Endodermal cell (in vitro differentiated cells): ENCODE results near the gene ITGA2B. TPM values are rescaled to one million over a fixed set of nuclear protein-coding genes. Genes with fewer than 3 reads are reported as not detected.

Source experiments
- DNase-seq: peaks from one replicate; pipeline ENCODE4 v3.0.0-alpha.2; 2017
- H3K27ac ChIP-seq: 2 replicates; pipeline ENCODE4 v1.5.1; 2013; ENCODE audit warnings: mild to moderate bottlenecking, low read depth, low read length, moderate library complexity
- H3K27me3 ChIP-seq: 2 replicates; pipeline ENCODE4 v1.6.1; 2013; ENCODE audit warnings: mild to moderate bottlenecking, low read length, moderate library complexity; ENCODE audit not compliant: insufficient read depth, control insufficient read depth, poor library complexity, severe bottlenecking
- H3K36me3 ChIP-seq: 2 replicates; pipeline ENCODE4 v1.7.0; 2013; ENCODE audit warnings: mild to moderate bottlenecking, low read length, moderate library complexity; ENCODE audit not compliant: control insufficient read depth, insufficient read depth
- H3K4me1 ChIP-seq: one replicate; pipeline ENCODE4 v1.7.0; 2013; ENCODE audit warnings: low read length; ENCODE audit not compliant: control insufficient read depth, insufficient read depth
- H3K4me3 ChIP-seq: 2 replicates; pipeline ENCODE4 v1.5.1; 2013; ENCODE audit warnings: mild to moderate bottlenecking, low read length, moderate library complexity
- H3K9ac ChIP-seq: 2 replicates; pipeline ENCODE4 v1.6.1; 2013; ENCODE audit warnings: mild to moderate bottlenecking, low read length, moderate library complexity; ENCODE audit not compliant: poor library complexity, severe bottlenecking; ENCODE audit errors: extremely low read depth
- H3K9me3 ChIP-seq: 2 replicates; pipeline ENCODE4 v1.6.1; 2013; ENCODE audit warnings: mild to moderate bottlenecking, low read length, moderate library complexity; ENCODE audit not compliant: control insufficient read depth
- H3K27ac Mint-ChIP-seq: 2 replicates; pipeline ENCODE4 v1.8.0; 2020; ENCODE audit warnings: mixed read lengths
- H3K27me3 Mint-ChIP-seq: 2 replicates; pipeline ENCODE4 v1.8.0; 2021; ENCODE audit warnings: mild to moderate bottlenecking, mixed read lengths; ENCODE audit not compliant: insufficient read depth
- H3K36me3 Mint-ChIP-seq: 2 replicates; pipeline ENCODE4 v1.8.0; 2020; ENCODE audit warnings: low read depth, mixed read lengths
- H3K4me1 Mint-ChIP-seq: 2 replicates; pipeline ENCODE4 v1.8.0; 2020; ENCODE audit warnings: mixed read lengths
- H3K4me3 Mint-ChIP-seq: 2 replicates; pipeline ENCODE4 v1.8.0; 2020; ENCODE audit warnings: mild to moderate bottlenecking, moderate library complexity, mixed read lengths
- H3K9me3 Mint-ChIP-seq: 2 replicates; pipeline ENCODE4 v1.8.0; 2020; ENCODE audit warnings: mild to moderate bottlenecking, mixed read lengths
- WGBS, 2 experiments: methylation state at CpG; one replicate each; pipeline versions ENCODE4 v1.1.5 to v1.1.7; 2013; ENCODE audit warnings: missing lambda C conversion rate in 2 of 2, mixed read lengths in 1 of 2; ENCODE audit not compliant: insufficient coverage in 1 of 2, insufficient read length in 1 of 2; 5-methylcytosine and 5-hydroxymethylcytosine counted together
- total RNA-seq, 2 donors: library from RNA; stranded (reverse); fragmentation: NEBNext Ultra II Directional in 1 of 2; extraction: Animal tissue kit (Norgen Biotek cat#: 25700) in 1 of 2; gene quantifications; 2 replicates in 1 of 2; 3 replicates in 1 of 2; pipeline ENCODE4 v1.2.1, GENCODE V29; 2021
- TF ChIP-seq, protein P1 (sequence below): fragments of 200-600 bp; sonication (generic); conservative IDR thresholded peaks from 2 replicates; pipeline ENCODE4 v1.5.0; 2021; ENCODE audit warnings: antibody characterized with exemption, mild to moderate bottlenecking

ITGA2B gene
- total RNA-seq, 2 donors from 2014 or later: 5.2 to 8.5 TPM

GRCh38 chr17:44324092-44324570, 65.3 kb downstream of the ITGA2B start:
- peaks cover 24% of the 10 kb centered on the region for H3K36me3 Mint-ChIP-seq
- H3K4me3 Mint-ChIP-seq: peak overlapping the region; percentile 78
- H3K27ac Mint-ChIP-seq: peak overlapping the region; percentile 55
- Histone ChIP-seq H3K9me3 (no peaks in the 10 kb centered on the region), H3K4me1 (no peaks in the 10 kb centered on the region), H3K9ac (peak overlapping the region; percentile 63), H3K4me3 (peak overlapping the region; percentile 91), H3K27me3 (no peaks in the 10 kb centered on the region), H3K36me3 (peaks cover 29% of the 10 kb centered on the region), H3K27ac (no peak overlapping the region)
- WGBS, 2 experiments: 2 to 3% methylated on average over 28 to 38 of the region's 38 CpGs
- TF ChIP-seq, protein P1, sequence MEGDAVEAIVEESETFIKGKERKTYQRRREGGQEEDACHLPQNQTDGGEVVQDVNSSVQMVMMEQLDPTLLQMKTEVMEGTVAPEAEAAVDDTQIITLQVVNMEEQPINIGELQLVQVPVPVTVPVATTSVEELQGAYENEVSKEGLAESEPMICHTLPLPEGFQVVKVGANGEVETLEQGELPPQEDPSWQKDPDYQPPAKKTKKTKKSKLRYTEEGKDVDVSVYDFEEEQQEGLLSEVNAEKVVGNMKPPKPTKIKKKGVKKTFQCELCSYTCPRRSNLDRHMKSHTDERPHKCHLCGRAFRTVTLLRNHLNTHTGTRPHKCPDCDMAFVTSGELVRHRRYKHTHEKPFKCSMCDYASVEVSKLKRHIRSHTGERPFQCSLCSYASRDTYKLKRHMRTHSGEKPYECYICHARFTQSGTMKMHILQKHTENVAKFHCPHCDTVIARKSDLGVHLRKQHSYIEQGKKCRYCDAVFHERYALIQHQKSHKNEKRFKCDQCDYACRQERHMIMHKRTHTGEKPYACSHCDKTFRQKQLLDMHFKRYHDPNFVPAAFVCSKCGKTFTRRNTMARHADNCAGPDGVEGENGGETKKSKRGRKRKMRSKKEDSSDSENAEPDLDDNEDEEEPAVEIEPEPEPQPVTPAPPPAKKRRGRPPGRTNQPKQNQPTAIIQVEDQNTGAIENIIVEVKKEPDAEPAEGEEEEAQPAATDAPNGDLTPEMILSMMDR: no peak
- no peak for DNase-seq
- no peaks in the 10 kb centered on the region for H3K4me1 Mint-ChIP-seq
- no peaks in the 10 kb centered on the region for H3K9me3 Mint-ChIP-seq
- no peaks in the 10 kb centered on the region for H3K27me3 Mint-ChIP-seq

GRCh38 chr17:44323359-44324091, 65.9 kb downstream of the ITGA2B start:
- 75% methylated on average over 20 to 25 of the region's 27 CpGs for WGBS, 2 experiments
- Histone ChIP-seq H3K4me3 (peak overlapping the region; percentile 91), H3K9me3 (no peaks in the 10 kb centered on the region), H3K27ac (no peak overlapping the region), H3K27me3 (no peaks in the 10 kb centered on the region), H3K4me1 (no peaks in the 10 kb centered on the region), H3K36me3 (peaks cover 29% of the 10 kb centered on the region), H3K9ac (peak overlapping the region; percentile 63)
- Mint-ChIP-seq H3K4me1 (no peaks in the 10 kb centered on the region), H3K4me3 (peak overlapping the region; percentile 78), H3K9me3 (no peaks in the 10 kb centered on the region), H3K27me3 (no peaks in the 10 kb centered on the region), H3K36me3 (peaks cover 24% of the 10 kb centered on the region), H3K27ac (peak overlapping the region; percentile 55)
- peak; percentile 49 for DNase-seq
- TF ChIP-seq, protein P1: no peak

GRCh38 chr17:44322236-44322895, 67.1 kb downstream of the ITGA2B start:
- H3K4me3 Mint-ChIP-seq: peak overlapping the region; percentile 78
- DNase-seq: no peak
- no peaks in the 10 kb centered on the region for H3K4me1 Mint-ChIP-seq
- H3K36me3 Mint-ChIP-seq: peaks cover 24% of the 10 kb centered on the region
- no peak overlapping the region for H3K9ac ChIP-seq
- no peak overlapping the region for H3K27ac ChIP-seq
- TF ChIP-seq, protein P1: no peak
- peaks cover 2% of the 10 kb centered on the region for H3K27me3 Mint-ChIP-seq
- H3K9me3 Mint-ChIP-seq: no peaks in the 10 kb centered on the region
- H3K27me3 ChIP-seq: no peaks in the 10 kb centered on the region
- no peaks in the 10 kb centered on the region for H3K9me3 ChIP-seq
- 94 to 96% methylated on average over 11 of the region's 11 CpGs for WGBS, 2 experiments
- no peak overlapping the region for H3K4me3 ChIP-seq
- peaks cover 29% of the 10 kb centered on the region for H3K36me3 ChIP-seq
- H3K27ac Mint-ChIP-seq: no peak overlapping the region
- no peaks in the 10 kb centered on the region for H3K4me1 ChIP-seq

Other genes starting within 250 kb of the ITGA2B start
- 10 to 100 TPM; 20.9 to 23.4 TPM for gene HROB, start 247.7 kb downstream of the ITGA2B start, total RNA-seq
- under 1 TPM in 1 of 2 donors, not detected in 1; 0.53 TPM for gene ASB16, start 218.9 kb downstream of the ITGA2B start, total RNA-seq
- 10 to 100 TPM; 28.8 to 33.1 TPM for gene TMUB2, start 202.7 kb downstream of the ITGA2B start, total RNA-seq
- 100 to 1,000 TPM; 118 to 144 TPM for gene ATXN7L3, start 189.8 kb downstream of the ITGA2B start, total RNA-seq
- 10 to 100 TPM; 62.0 to 89.9 TPM for gene UBTF, start 170.0 kb downstream of the ITGA2B start, total RNA-seq
- gene SLC4A1, start 121.5 kb downstream of the ITGA2B start, total RNA-seq: under 1 TPM in 1 of 2 donors, not detected in 1; 0.04 TPM
- 1 to 10 TPM; 1.0 to 2.1 TPM for gene RUNDC3A, start 81.0 kb downstream of the ITGA2B start, total RNA-seq
- gene SLC25A39, start 64.8 kb downstream of the ITGA2B start, total RNA-seq: 100 to 1,000 TPM; 191 to 201 TPM
- 100 to 1,000 TPM; 178 to 205 TPM for gene GRN, start 44.3 kb downstream of the ITGA2B start, total RNA-seq
- 10 to 100 TPM; 45.7 to 51.9 TPM for gene FAM171A2, start 25.8 kb downstream of the ITGA2B start, total RNA-seq
- gene GPATCH8, start 113.8 kb upstream of the ITGA2B start, total RNA-seq: 10 to 100 TPM; 49.9 to 55.2 TPM
- gene FZD2, start 167.8 kb upstream of the ITGA2B start, total RNA-seq: 10 to 100 TPM; 20.6 to 21.9 TPM